OCI-M1 (cell line): Measurements from ENCODE around the gene RBMX.
"Not testable (repeated sequence)": the region's sequence is repeated elsewhere in the genome, so short reads cannot be mapped to it uniquely, and the experiment has no call there.

Experiments
- DNase-seq: peaks from one replicate; lab custom pipeline; 2025; lab: John Stamatoyannopoulos, UW

The RBMX gene

GRCh38 chrX:136878423-136878822 lies 2.1 kb downstream of the RBMX start:
- DNase-seq: no peak

GRCh38 chrX:136874114-136874513 lies 6.4 kb downstream of the RBMX start:
- DNase-seq: not testable (repeated sequence)

DNA sequence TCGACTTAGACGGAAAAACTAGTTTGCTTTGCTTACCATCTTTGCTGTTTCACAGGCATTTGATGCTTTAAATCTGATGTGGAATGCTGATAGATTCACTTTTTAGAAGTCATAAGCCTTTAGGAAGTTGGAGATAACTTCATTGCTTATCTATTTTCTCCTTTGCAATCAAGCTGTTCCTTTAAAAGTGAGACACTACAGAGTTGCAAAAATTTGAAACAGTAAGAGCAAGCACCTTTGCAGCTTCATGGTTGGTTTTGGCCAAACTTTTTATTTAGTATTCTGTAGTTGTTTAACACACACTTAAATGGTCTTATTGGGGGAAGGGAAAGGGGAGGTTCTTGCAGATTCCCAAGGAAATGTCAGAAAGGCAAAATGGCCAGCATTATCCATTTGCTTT lies 7.3 kb downstream of the RBMX start:
- DNase-seq: not testable (repeated sequence)

- no peak for DNase-seq
Observed at GRCh38 chrX:136872091-136872700, 8.3 kb downstream of the RBMX start.

GRCh38 chrX:136870064-136870463 lies 10.5 kb downstream of the RBMX start:
- DNase-seq: no peak

- DNase-seq: no peak
Observed at GRCh38 chrX:136868283-136869055, 12.1 kb downstream of the RBMX start.

- no peak for DNase-seq
Observed at GRCh38 chrX:136867518-136867917, 13.0 kb downstream of the RBMX start.

GRCh38 chrX:136867096-136867491 lies 13.4 kb downstream of the RBMX start:
- no peak for DNase-seq

- DNase-seq: no peak
Observed at GRCh38 chrX:136866337-136867095, 14.0 kb downstream of the RBMX start.

DNA sequence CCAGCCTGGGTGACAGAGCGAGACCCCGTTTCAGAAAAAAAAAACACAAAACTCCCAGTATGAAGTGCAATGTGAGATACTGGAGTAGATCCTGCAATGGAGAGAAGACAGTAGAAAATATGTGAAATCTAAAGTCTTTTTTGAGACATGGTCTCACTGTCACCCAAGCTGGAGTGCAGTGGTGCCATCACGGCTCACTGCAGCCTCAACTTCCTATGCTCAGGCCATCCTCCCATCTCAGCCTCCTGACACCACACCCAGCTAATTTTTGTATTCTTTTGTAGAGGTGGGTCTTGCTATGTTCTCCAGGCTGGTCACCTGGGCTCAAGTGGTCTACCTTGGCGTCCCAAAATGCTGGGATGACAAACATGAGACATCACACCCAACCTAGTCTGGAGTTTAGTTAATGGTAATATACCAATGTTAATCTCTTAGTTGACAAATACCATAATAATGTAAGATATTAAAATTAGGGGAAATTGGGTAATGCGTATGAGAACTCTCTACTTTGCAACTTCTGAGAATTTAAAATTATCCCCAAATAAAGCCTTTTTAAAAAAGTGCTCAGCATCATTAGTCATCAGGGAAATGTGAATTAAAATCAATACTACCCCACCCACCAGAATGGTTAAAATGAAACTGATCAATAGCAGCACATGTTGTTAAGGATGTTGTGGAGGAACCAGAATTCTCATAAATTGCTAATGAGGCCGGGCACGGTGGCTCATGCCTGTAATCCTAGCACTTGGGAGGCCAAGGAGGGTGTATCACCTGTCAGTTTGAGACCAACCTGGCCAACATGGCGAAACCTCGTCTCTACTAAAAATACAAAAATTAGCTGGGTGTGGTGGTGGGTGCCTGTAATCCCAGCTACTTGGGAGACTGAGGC lies 15.0 kb downstream of the RBMX start:
- DNase-seq: no peak

GRCh38 chrX:136863826-136864225 lies 16.7 kb downstream of the RBMX start:
- DNase-seq: no peak

- DNase-seq: no peak
Observed at GRCh38 chrX:136862546-136862945, 18.0 kb downstream of the RBMX start.

DNA sequence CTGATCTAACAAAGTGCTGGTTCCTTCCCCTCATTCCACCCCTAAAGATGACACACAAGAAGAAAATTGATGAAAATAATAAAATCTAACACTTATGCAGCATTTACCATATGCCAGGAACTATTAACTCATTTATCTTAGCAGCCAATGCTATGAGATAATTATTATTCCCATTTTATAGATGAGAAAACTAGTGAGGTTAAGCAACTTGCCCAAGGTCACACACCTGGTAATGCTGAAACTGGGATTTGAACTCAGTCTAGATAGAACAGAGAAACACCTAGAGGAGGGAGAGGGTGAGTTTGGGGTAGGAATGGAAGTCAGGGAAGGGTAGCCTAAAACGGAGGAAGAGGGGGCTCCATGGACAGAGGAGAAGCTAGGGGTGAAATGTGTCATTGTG lies 18.6 kb downstream of the RBMX start:
- no peak for DNase-seq

- no peak for DNase-seq
Observed at GRCh38 chrX:136858007-136858756, 22.3 kb downstream of the RBMX start.

DNA sequence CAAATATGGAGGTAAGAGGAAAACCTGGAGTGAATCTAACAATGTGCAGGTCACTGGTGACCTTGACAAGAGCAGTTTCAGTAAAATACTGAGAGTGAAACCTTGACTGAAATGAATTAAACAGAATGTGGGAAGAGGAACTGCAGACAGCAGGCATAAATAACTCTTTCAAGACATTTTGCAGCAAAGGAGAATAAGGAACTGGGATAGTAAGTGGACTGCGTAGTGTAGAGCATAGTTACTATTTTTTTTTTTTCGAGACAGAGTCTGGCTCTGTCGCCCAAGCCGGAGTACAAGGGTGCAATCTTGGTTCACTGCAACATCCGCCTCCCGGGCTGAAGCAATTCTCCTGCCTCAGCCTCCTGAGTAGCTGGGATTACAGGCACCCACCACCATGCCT lies 24.0 kb downstream of the RBMX start:
- no peak for DNase-seq

DNA sequence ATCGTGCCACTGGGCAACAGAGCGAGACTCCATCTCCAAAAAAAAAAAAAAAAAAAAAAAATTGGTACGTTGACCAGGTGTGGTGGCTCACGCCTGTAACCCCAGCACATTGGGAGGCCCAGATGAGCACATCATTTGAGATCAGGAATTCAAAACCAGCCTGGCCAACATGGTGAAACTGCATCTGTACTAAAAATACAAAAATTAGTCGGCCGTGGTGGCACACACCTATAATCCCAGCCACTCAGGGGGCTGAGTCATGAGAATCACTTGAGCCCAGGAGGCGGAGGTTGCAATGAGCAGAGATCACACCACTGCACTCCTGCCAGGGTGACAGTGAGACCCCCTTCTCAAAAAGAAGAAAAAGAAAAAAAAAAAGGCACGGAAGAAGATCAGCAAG lies 24.5 kb downstream of the RBMX start:
- no peak for DNase-seq

DNA sequence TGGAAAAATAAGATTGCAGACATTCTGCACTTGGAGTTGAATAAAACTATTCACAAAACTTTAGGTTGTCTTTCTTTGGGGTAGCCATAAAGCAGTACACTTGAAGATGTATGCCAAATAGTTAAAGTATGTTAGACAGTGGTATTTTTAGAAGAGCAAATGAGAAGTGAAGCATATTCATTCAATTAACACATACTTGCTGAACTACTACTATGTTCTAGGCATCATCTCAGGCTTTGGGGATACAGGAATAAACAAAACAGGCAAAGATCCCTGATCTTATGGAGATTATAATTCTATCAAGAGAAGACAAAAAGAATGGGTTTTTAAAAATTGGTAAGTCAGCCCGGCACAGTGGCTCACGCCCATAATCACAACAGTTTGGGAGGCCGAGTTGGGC lies 29.0 kb downstream of the RBMX start:
- no peak for DNase-seq

- DNase-seq: peak; percentile 21
Observed at GRCh38 chrX:136850441-136851175, 29.9 kb downstream of the RBMX start.

DNA sequence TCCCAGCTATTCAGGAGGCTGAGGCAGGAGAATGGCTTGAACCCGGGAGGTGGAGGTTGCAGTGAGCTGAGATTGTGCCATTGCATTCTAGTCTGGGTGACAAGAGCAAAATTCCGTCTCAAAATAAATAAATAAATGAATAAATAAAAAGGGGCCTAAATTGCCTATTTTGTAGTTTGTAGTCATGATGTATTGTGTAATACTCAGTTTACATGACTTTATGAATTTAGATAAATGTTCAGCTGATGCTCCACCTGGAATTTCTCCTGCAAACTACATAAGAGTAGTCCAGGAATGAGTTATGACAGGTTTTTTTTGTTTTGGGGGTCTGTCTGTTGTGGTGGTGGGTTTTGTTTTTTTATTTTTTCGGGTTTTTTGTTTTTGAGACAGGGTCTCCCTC lies 31.1 kb downstream of the RBMX start:
- no peak for DNase-seq

- peak; percentile 75 for DNase-seq
Observed at GRCh38 chrX:136847874-136848273, 32.7 kb downstream of the RBMX start.

DNA sequence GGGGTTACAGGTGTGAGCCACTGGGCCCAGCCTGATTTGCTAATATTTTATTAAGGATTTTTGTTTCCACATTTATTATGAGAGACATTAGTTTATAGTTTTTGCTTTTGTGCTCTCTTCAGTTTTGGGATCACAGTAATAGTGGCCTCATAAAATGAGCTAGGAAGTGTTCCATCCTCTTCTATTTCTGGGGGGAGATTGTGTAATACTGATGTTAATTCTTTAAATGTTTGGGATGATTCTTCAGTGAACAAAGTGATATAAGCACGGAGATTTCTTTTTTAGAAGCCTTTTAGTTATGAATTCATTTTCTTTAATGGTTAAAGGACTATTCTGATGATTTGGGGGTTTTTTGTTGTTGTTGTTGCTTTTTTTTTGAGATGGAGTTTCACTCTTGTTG lies 41.3 kb downstream of the RBMX start:
- no peak for DNase-seq
